Measurements from ENCODE around the gene MRM2.
A peak's percentile ranks its signal among the peaks of the same experiment; 100 is the strongest.

Gene MRM2

DNA sequence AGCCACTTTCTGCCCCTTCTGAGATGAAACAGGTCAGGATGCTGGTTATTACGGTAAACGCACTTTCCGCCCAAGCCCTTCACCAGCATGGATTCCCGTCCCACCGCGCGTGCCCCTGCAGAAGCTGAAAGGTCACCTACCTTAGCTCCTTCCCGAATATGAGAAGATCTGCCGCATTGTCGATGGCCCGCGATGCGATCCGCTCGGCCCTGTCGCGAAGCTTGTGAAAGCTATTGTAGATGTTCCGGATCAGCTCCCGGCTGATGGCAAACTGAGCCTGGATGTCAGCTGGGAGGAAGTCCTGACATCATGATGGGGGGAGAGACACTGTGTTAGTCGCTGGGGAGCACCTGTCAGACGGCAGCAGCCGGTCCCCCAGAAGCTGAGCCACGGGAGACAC lies 22.2 kb upstream of the MRM2 start:
- no peak for DNase-seq

DNA sequence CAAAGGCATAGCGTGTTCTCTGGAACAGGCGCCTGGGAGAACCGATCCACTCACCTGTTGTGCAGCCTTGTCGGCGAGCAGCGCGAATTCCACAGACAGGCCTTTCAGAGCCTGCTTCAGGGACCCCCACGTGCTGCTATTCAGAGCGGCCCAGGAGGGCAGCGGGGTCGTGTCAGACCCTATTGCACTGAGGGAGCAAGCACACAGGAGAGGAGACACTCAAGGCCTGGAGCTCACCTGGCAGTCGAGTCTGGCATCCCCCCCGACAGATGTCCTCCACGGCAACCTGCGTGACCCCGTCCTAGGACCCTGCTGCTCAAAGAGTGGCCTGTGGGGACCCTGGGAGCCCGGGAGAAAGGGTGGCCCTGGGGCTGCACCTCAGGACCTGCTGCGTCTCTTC lies 21.2 kb upstream of the MRM2 start:
- DNase-seq = no peak

DNA sequence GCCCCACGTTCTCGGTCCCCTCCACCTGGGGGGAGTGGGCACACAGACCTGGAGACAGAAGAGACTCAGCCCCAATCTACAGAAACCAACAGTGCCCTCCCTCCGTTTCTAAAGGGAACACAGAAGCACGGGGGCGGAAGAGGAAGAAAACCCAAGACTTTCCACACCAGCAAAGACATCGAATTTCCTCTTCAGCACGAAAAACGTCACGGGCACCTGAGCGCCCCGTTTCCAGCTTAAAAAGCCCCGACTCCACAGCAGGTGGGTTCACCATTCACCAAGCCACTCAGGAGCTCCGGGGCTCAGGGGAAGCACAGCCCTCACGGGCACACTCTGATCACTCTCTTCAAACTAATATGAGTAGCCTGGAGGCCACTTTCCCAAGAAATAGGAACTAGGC lies 19.6 kb upstream of the MRM2 start:
- no peak for DNase-seq

DNA sequence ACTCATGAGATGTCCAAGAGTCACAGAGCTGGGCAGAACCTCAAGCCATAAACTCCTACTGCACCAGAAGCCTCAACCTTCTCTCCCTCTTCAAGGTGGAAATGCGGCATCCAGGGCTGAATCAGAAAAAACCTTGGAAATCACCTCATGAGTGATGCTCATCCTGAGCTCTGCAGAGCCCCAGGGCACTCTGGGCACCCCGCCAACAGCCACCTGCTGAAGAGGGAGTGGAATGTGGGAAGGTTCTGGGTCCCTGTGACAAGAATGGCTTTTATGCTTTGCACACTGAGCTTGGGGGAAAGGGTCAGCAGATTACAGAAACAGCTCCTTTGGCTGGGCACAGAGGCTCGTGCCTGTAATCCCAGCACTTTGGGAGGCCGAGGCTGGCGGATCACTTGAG lies 18.8 kb upstream of the MRM2 start:
- DNase-seq = peak; percentile 54

DNA sequence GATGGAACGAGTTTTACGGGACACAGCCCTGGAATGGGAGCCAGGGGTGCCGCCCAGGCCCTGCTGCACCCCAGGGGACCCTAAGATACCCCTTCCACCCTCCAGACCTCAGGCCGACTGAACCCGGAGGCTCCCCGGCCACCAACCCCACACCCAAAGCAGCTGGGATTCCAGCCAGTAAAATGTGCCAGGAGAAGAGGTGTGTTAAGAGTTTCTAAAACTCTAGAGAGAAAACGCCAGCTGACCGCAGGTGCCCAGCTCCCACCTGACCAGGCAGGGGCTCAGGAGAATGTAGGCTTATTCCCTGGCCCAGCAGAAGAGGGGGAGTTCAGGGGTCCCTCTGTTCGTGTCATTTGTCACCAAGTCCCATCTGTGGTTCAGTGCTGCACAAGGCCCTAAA lies 17.5 kb upstream of the MRM2 start:
- no peak for DNase-seq

DNA sequence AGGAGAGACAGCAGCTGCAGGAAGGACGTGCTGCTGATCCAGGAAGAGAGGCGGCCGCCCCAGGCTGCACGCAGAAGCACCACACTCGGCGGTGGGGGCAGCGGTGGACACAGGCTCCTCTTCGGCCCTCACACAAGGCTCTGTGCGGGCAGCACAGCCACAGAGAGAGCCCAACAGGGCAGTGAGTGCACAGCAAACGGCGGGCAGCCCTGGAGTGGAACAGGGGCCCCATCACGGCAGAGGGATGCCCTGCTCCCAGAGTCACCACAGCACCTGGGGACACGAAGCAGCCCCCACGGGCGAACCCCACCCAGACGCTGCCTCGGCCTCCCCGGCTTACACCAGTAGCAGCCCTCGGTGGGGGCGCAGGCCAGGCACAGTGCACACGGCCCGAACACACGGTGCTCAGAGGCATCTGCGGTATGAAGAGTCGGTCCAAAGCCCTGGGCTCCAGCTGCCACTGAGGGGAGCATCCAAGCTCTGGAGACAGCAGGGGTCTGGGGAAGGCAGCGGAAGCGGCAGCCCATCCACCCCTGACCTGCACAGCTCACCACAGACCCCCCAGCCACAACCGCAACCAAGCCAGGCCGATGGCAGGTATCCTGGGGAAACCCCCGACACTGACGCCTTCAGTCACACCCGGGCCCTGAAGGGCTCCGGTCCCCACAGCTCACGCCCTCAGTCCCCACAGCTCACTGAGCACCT lies 16.8 kb upstream of the MRM2 start:
- DNase-seq = no peak

DNA sequence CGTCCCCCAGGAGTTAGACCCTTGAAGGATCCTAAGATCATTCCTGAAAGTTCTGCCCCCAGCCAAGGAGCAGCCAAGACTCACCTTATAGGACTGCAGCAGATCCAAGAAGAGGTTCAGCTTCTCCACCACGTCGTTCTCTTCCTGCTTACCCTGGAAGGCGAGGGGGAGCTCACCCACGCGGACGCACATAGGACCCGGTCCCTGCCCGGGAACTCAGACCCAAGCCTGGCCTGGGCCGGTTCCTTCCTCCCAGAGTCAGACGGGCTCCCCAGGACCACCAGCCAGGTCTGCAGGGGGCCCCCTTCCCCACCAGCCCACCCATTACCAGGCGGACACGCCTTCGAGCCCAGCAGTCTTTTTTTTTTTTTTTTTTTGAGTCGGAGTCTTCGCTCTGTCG lies 15.6 kb upstream of the MRM2 start:
- DNase-seq = no peak

DNA sequence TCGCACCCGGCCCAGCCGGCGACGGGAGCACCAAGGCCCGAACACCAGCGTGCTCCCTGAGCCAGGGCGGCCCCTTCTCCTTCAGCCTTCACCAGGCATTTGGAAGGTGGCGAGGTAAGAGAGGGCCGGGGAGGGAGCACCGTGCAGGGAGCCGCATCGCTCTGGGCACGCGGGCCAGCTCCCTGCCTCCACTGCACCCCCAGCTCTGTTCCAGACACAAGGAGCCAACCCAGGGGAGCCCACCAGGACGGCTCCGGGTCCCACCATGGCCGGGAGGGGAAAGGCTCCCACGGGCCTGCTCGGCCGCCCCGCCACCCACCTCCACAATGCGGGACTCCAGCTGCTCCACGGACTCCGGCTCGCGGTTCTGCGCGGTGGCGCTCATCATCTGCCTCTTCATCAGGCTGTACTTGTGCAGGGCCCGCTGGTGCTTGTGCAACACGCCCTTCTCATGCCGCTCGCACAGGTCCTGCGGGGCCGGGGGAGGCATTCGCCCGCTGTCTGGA lies 15.1 kb upstream of the MRM2 start:
- DNase-seq = no peak

DNA sequence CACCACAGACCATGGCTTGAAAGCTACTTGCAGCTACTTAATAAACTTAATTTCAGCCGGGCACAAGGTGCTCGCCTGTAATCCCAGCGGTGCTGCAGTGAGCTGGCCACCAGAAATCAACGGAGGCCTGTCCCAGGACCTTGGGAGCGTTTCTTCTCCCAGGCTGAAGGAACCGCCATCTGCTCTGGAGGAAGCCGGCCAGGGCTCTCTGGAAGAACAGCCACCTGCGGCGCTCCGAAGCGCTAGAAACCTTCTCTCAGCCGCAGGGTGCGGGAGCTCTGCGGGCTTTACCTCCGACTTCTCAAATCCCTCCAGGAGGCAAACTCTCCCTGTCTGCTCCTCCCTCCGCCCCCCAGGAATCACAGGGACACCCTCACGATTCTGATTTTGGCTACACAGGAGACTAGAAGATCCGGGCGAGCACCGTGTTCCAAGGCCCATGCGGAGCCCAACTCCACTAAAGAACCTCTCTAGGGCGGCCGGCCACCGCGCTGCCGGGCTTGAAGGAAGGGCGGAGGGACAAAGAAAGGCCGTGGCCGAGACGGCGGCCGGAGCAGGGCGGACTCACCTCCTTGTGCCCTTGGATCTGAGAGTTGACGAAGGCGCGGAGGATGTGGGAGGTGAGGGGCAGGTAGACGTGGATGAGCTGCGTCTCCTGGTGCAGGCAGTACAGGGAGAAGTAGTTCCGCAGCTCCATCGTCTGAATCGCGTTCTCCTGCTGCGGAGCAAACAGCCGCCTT lies 14.5 kb upstream of the MRM2 start:
- no peak for DNase-seq

DNA sequence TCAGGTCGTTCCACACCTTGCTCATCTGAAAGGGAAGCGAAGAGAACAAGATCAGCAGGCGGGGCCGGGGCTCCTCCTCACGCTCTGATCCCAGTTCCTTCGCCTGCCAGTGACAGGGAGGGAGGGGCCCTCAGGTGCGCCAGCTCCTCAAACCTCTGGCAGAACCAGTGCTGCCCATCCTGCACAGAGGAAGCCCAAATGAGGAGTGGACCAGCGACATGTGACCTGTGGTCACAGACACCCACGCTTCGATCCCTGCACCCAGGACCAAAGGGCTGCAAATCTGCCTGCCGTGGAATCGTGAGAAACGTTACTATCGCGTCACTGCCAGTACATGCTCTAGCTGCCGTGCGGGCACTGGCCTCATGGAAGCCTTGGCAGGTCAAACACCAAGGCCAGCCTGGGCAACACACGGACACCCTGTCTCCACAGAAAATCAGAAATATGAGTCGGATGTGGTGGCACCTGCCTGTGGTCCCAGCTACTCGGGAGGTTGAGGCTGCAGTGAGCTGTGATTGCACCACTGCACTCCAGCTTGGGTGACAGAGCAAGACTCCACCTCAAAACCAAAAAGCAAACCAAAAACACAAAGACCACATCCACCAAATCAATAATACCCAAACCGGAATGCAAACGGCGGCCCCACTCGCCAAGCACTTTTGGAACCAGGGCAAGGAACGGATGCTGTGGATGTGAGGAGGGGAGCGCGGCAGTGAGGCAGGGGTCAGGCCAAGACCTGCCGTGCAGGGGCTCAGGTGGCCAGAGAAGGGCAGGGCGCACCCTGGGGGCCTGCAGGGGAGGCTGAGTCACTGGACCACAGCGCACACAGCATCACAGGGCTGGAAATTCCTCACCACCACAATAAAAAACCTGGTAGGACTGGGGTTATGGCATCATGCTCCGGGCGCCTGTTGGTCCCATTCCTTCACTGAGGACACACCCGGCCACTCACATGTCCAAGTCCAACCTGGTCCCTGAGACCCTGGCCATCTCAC lies 13.4 kb upstream of the MRM2 start:
- no peak for DNase-seq

DNA sequence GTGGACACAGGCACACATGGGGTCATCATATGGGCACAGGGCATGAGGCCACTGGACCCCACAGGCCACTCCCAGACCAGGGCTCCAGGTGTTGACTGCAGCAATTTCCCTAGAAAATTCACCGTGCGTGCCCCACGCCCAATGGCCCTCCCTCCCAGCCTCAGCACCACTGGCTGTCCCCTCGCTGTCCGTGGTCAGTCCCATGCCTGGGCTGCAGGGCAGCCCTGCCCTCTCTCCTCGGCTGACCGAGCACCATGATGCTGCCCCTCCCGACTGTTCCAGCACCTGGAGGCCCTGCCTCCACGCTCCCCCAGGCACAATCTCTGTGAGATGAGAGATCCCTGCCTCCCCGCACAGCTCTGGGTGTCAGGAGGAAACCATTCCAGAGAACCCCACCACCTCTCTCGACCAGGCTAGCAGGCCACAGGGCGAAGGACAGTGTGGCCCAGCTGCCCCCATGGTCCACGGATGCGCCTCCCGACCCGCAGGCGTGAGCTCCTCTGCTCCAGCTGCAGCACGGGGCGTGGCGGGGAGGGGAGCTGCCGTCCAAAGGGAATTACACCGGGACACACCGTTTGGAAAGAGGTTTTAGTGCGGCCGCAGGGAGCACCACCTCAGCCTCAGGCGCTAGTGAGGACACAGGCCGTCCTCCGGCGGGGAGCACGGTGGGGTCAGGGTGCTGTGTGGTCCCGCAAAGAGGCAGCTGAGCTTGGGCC lies 12.6 kb upstream of the MRM2 start:
- DNase-seq = no peak

DNA sequence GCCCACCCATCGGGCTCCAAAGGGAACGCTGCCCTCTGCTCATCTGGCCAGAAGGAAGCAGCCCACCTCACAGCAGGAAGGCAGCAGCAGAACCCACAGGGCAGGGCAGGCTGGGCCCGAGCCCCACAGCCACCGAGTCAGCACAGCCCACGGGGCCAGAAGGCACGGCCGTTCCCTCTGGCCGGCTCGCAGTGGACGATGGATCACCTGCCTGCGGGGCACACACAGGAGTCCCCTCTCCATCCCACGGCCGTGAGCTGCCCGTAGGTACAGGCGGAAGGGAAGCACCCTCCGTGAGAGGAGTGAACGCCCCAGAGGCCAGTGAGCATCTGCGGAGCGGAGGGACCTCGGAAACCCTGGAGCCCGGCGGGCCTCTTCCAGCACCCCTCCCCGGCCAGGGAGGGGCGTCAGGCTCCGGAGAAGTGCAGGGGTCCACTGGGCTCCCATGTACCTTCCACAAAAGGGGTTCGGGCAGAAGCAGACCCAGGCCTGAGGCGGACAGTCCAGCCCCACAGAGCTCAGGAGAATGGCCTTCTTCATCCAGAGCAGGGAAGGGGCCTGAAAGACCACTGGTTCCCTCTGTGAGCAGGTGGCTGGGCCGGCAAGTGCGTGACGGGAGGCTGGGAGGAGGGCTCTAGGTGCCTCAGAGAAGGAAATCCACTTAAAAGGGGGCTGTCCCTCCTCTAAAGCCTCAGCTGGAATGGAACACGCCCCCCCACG lies 11.7 kb upstream of the MRM2 start:
- DNase-seq = no peak

DNA sequence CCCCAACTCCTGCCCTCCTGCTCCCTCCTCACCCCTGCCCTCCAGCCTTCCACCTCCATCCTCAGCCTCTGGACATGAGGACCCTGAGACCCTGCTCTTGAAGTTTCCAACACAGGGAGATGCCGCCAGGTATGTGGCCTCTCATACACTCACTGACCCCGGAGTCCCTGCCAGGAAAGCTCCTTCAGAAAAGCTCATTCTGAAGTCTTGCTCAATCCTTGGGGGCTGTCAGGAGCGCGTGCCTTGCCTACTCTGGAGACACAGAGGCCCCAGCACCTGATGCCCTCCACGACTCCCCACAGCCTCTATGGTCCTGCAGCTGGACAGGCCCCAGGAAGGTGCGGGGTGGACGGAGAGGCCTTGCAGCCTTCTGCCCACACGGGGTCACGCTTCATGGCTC lies 11.0 kb upstream of the MRM2 start:
- DNase-seq = no peak

DNA sequence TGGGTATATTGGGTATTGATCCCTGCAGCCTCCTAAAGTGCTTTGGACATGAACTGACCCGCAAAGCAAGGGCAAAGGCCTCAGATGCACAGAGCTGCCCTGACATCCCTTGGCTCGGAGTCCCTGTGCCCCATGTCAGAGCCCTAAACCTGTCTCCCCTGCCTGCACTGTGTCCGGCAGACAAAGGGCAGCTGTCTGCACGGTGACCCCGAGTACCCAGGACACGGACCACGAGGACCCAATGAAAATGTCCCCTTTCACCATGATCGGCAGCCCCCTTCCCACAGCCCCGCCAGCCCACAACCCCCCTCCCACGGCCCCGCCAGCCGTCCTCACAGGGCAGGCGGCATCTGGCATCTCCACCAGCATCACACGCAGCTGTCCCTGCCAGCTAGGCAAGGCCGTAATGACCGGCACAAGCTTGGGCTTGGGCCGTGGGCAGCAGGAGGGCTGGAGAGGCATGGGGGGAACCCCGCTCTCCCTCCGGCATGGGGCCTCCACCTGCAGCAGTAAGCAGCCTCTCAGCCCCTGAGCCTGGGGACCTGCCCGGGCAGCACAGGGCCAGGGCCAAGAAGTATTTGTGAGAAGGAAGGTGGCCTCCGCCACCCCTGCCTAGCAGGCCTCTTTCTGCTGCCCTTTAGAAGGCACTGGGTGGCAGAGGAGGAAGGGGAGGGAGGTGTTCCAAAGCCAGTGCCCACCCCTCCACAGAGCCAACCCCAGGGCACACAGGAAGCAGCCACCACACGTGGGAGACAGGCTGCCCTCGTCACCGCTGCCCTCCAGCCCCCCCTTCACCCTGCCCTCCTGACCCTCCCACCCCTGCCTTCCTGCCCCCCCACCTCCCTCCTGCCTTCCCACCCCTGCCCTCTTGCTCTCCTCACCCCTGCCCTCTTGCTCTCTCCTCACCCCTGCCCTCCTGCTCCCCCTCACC lies 10.1 kb upstream of the MRM2 start:
- no peak for DNase-seq

DNA sequence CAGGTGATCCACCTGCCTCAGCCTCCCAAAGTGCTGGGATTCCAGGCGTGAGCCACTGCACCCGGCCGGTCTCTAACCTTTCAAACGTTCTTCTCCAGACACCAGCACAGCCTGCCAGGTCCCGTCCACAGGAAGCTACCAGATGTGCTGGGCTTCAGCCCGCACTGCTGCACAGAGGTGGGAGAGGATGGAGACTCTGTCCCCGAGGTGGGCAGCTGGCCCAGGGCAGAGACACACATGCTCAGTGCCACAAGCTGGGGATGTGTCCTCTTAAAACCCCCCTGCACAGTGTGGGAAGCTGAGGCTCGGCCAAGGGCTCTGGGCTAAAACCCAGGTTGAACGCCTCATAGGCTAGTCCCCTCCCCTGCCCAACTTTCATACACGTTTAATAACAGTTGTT lies 9.4 kb upstream of the MRM2 start:
- no peak for DNase-seq

DNA sequence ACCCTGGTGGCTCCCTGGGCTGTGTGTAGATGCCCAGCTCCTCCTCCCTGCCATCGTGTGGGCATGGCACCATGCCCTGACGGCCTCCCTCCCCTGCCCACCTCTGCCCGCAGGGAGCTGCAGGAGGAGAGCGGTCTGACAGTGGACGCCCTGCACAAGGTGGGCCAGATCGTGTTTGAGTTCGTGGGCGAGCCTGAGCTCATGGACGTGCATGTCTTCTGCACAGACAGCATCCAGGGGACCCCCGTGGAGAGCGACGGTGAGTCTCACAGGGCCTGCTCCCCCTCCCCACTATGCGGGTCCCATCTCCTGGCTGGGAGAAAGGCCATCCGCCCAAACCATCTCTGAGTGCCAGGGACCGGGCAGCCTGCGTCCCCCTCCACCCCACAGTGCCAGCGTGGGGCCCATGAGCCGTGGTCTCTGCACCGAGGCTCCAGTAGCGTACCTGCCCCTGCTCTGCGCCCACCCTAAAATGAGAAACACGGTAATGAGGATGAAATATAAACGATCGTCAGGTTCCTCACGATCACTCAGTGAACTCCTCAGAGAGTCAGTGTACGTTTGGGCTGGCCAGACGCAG lies 7.8 kb upstream of the MRM2 start:
- no peak for DNase-seq

DNA sequence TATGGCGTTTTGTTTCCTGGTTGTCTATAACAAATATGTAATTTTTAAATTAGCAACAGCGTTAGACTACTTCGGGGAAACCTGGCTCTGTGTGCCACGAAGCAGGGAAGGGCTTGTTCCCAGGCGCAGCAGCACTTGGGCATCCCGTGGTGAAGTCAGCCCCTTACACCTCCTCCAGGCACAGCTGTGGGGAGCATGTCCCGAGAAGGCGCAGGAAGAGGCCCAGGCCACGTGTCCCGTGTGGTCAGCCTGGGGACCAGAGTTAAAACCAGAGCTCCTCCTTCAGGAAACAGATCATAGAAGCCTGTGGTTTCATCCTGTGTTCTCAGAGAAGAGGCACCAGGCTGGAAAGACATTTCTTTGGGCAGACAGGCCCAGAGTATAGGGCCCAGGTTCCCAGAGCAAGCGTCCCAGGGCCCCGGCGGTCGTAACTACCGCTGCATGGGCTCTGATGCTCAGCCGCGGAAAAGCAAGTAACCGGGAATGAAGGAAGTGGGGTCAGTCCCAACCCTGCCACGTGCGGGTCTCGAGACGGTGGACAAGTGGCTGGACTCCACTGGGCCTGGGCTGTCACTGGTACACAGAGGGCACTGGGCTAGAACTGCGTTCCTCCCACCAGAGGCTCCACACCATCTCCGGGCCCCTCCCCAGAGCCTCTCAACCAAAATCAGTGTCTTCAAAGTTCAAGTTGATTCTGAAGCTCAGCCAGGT lies 7.1 kb upstream of the MRM2 start:
- no peak for DNase-seq

DNA sequence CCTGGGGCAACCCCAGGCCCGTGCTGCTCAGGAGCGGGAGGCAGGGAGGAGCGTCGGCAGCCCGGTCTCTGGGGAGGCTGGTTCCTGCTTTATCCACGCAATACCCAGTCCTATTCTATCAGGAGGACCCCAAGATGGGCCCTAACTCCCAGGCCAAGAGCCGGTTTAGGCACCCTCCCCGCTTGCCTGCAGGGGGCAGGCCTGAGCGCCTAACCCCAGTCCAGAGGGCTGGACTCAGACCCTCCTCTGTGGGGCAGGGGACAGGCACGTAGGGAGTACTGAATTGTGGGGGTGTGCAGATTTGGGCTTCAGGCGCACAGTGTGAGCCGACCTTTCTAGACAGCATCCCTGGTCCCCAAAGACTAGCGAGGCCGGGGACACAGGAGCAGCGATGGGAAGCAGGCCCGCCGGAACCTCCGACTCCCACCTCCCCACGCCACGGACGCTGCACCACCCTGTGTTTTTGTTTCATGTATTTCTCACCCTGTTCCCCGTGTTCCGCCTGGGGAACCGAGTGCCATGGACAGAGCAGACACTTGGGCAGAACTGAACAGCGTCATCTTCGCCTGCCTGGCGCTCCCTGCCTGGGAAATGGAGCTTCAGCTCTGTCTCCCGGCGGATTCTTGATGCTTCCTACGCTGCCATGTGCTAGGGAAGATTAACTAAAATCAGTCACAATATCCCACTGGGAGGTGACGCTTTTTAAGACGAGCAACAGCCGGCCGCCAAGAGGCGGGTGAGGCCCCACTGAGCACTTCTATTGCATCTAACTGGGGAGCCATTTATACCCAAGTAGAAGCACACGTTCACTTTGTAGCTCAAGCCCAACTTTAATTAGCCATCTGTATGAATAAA lies 5.4 kb upstream of the MRM2 start:
- DNase-seq = no peak
